AML-193 (cell line): ENCODE measurements around the gene TASOR2.
A peak's percentile ranks its signal among the peaks of the same experiment; 100 is the strongest.

Experiments
- DNase-seq, 2 experiments: peaks; one replicate each; lab custom pipeline; 2025; lab: John Stamatoyannopoulos, UW

TASOR2 gene

GRCh38 chr10:5684971-5685763, 529 bp downstream of the TASOR2 start:
- peak; percentile 50 to 64 for DNase-seq

- peak in 1 of 2 experiments; percentile 14 for DNase-seq
Observed at GRCh38 chr10:5685764-5686240, 1.2 kb downstream of the TASOR2 start.

- no peak for DNase-seq
Observed at GRCh38 chr10:5688587-5688986, 3.9 kb downstream of the TASOR2 start.

GRCh38 chr10:5691786-5692185, 7.1 kb downstream of the TASOR2 start:
- no peak for DNase-seq

- peak in 1 of 2 experiments; percentile 32 for DNase-seq
Observed at GRCh38 chr10:5692461-5693358, 8.1 kb downstream of the TASOR2 start.

GRCh38 chr10:5694573-5694972, 9.9 kb downstream of the TASOR2 start:
- DNase-seq, result no peak

- DNase-seq, result no peak
Observed at GRCh38 chr10:5697342-5697741, 12.7 kb downstream of the TASOR2 start.

- no peak for DNase-seq
Observed at GRCh38 chr10:5698062-5698461, 13.4 kb downstream of the TASOR2 start.

- no peak for DNase-seq
Observed at GRCh38 chr10:5708356-5708755, 23.7 kb downstream of the TASOR2 start.

- no peak for DNase-seq
Observed at GRCh38 chr10:5709865-5710264, 25.2 kb downstream of the TASOR2 start.

GRCh38 chr10:5710859-5711258, 26.2 kb downstream of the TASOR2 start:
- no peak for DNase-seq

GRCh38 chr10:5711642-5712041, 27.0 kb downstream of the TASOR2 start:
- no peak for DNase-seq

- DNase-seq, result no peak
Observed at GRCh38 chr10:5719546-5719945, 34.9 kb downstream of the TASOR2 start.

- no peak for DNase-seq
Observed at GRCh38 chr10:5720182-5720581, 35.5 kb downstream of the TASOR2 start.

- no peak for DNase-seq
Observed at GRCh38 chr10:5723692-5724091, 39.1 kb downstream of the TASOR2 start.

GRCh38 chr10:5730766-5731165, 46.1 kb downstream of the TASOR2 start:
- no peak for DNase-seq

GRCh38 chr10:5731559-5731958, 46.9 kb downstream of the TASOR2 start:
- DNase-seq, result no peak

GRCh38 chr10:5732141-5732540, 47.5 kb downstream of the TASOR2 start:
- no peak for DNase-seq
